Fibroblast of skin of left quadriceps (primary cell): ENCODE results near the gene RPL28.

Experiments used
- DNase-seq, 2 experiments: peaks; one replicate each; pipeline ENCODE4 v3.0.0-alpha.2; 2013; ENCODE audit warnings: low read depth in 2 of 2

The RPL28 gene

GRCh38 chr19:55385724-55386492 lies at the start of gene RPL28:
TSS of gene RPL28 (plus strand) at chr19:55385932. CDS start at chr19:55386358, 426 bp downstream.
- DNase-seq: peak; percentile 95 to 96

GRCh38 chr19:55336101-55336500 lies 49.6 kb upstream of the RPL28 start:
- no peak for DNase-seq

- peak; percentile 100 for DNase-seq
Observed at GRCh38 chr19:55339105-55339888, 46.4 kb upstream of the RPL28 start, which contains the start of gene KMT5C. TSS of gene KMT5C (plus strand) at chr19:55339876. CDS start at chr19:55341937, 2,061 bp downstream.

- DNase-seq: no peak
Observed at GRCh38 chr19:55339889-55340783, 45.6 kb upstream of the RPL28 start.

GRCh38 chr19:55340784-55341147 lies 45.0 kb upstream of the RPL28 start:
- no peak for DNase-seq

- DNase-seq: no peak
Observed at GRCh38 chr19:55341171-55341588, 44.6 kb upstream of the RPL28 start.

GRCh38 chr19:55341595-55342531 lies 43.9 kb upstream of the RPL28 start:
- DNase-seq: no peak

- no peak for DNase-seq
Observed at GRCh38 chr19:55344444-55344843, 41.3 kb upstream of the RPL28 start.

- DNase-seq: no peak
Observed at GRCh38 chr19:55345101-55345817, 40.5 kb upstream of the RPL28 start.

- no peak for DNase-seq
Observed at GRCh38 chr19:55345818-55346724, 39.7 kb upstream of the RPL28 start.

- no peak for DNase-seq
Observed at GRCh38 chr19:55346725-55347441, 38.8 kb upstream of the RPL28 start.

GRCh38 chr19:55347442-55348009 lies 38.2 kb upstream of the RPL28 start:
- no peak for DNase-seq

- DNase-seq: no peak
Observed at GRCh38 chr19:55348317-55349034, 37.3 kb upstream of the RPL28 start.

GRCh38 chr19:55350620-55351315 lies 35.0 kb upstream of the RPL28 start:
- no peak for DNase-seq

GRCh38 chr19:55352040-55352439 lies 33.7 kb upstream of the RPL28 start:
- no peak for DNase-seq

- DNase-seq: no peak
Observed at GRCh38 chr19:55352549-55353145, 33.1 kb upstream of the RPL28 start.
